HG03103 (cell line): ENCODE data around the gene NYNRIN.
"Not testable (repeated sequence)": the region's sequence is repeated elsewhere in the genome, so short reads cannot be mapped to it uniquely, and the experiment has no call there.

Experiments
- ATAC-seq: cut with Tn5 transposase; IDR thresholded peaks from one replicate; pipeline ENCODE4 v1.9.1; 2021; ENCODE audit warnings: low read depth; ENCODE audit not compliant: unreplicated experiment

NYNRIN gene

GRCh38 chr14:24398653-24399446 lies at the start of gene NYNRIN:
Gene NYNRIN, plus strand, starts transcription at chr14:24399003. Its CDS starts 244 bp downstream, at chr14:24399247.
- no peak for ATAC-seq

DNA sequence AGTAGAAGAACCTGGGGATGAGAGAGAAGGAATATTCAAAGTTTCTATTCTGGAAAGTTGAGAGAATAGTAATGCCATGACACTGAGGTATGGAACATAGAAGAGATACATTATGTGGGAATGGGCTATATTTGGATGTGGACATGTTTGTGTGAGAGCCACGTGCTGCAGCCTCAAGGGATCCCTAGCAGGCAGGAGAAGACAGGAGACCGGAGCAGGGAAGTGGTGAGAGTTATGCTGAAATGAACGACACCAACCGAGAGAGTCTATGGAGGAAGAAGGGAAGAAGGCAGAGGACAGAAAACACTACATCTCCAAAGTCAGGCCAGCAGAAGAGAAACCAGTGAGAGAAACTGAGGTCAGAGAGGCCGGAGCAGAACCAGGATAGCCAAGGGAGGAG lies 49.1 kb upstream of the NYNRIN start:
- ATAC-seq, result no peak

DNA sequence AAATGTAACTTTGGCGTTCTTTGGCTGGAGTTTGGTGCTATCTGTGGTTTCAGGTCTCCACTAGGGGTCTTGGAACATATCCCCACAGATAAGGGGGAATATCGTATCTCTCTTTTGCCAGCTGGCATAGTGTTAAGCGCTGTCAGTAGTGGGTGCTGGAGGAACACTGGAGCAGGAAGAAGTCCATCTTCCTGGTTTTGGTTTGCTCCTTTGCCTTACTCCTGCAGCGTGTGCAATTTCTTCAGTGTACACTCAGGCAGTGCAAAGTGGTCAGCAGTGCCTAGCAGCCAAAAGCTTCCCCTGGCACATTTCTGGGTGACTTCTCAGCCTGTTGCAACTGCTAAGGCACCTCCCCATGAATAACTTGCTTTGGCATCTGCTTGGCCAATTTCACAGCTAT lies 47.3 kb upstream of the NYNRIN start:
- ATAC-seq, result no peak

DNA sequence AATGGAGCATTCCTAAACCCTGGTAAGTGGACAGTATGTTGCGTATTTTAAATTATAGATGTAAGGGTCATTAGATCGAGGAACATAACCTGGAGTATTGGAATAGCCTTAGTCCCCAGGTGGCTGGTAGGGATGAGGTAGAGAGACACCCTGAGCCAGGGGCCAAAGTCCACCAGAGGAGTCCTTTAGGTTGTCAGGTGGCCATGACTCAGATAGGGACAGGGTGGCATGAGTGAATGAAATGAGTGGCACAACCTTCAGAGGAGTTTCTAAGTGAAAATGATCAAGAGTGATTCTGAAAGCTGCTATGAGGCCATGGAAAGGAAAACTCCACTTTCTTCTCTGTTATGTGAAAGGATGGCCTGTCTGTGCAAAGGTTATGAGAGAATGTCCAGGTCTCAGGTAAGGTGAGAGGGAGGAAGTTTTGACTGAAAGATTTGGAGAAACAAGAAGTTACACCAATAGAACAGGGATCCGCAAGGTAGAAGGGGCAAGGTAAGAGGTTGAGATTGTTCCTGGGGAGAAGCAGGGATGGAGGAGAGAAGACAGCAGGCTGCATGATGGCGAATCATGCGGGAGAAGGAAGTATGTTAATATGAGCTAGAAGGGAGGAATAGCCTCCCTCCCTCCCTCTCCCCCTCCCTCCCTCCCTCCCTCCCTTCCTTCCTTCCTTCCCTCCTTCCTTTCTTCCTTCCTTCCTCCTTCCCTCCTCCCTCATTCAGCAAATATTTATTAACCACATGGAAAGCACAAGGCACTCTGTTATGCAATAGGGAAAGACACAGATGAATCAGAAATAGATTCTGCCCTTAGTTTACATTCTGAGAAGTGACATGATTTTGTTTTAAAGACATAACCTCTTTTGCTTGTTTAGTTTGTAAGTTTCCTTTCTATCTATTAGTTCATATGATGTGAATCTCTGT lies 45.0 kb upstream of the NYNRIN start:
- ATAC-seq, result no peak

GRCh38 chr14:24354482-24354825 lies 44.3 kb upstream of the NYNRIN start:
- ATAC-seq, result not testable (repeated sequence)

DNA sequence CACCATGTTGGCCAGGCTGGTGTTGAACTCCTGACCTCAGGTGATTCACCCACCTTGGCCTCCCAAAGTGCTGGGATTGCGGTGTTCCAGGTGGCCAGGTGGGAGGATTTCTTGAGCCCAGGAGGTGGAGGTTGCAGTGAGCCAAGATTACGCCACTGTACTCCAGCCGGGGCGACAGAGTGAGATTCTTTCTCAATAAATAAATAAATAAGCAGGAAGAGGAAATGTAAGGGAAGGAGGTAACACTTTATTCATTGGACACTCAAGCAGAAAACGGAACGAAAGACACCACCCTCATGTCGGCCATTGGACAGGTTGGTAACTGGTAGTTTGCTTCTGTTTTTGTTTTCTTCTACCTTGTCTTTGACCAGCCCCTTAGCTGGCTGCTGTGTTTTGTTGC lies 43.8 kb upstream of the NYNRIN start:
- no peak for ATAC-seq

GRCh38 chr14:24356208-24356607 lies 42.6 kb upstream of the NYNRIN start:
- ATAC-seq, result no peak

GRCh38 chr14:24360281-24360680 lies 38.5 kb upstream of the NYNRIN start:
- ATAC-seq, result no peak

GRCh38 chr14:24361326-24361725 lies 37.5 kb upstream of the NYNRIN start:
- ATAC-seq, result no peak

DNA sequence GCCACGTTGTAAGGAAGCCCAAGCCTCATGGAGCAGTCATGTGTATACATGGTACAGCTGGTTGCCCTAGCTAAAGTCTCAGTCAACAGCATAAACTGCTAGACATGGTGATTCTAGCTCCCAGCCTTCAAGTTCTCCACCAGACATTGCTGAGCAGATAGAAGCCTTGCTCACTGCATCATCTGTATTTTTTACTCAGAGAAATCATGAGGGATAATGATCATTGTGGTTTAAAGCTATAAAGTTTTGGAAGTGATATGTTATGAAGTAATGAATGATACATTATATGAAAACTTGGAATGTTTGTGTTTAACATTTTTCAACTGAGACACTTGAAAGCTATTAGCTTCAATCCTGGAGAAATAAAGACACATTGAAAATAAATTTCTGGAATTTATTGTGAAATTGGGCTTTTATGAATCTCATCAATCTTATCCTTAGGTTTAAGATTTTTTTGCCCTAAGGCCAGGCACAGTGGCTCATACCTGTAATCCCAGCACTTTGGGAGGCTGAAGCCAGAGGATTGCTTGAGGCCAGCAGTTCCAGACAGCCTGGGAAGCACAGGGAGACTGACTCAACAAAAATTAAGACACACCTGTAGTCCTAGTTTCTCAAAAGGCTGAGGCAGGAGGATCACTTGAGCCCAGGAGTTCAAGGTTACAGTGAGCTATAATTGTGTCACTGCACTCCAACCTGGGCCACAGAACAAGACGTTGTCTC lies 36.4 kb upstream of the NYNRIN start:
- no peak for ATAC-seq

DNA sequence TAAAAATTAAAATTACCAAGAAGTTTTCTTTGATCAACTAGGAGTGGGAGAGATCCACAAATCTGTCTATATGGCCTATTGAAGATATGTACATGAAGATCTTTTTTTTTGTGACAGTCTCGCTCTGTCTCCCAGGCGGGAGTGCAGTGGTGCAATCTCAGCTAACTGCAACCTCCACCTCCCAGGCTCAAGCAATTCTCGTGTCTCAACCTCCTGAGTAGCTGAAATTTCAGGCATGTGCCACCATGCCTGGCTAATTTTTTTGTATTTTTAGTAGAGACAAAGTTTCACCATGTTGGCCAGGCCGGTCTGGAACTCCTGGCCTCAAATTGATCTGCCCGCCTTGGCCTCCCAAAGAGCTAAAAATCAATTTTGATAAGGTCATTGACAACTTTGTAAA lies 35.4 kb upstream of the NYNRIN start:
- no peak for ATAC-seq

- no peak for ATAC-seq
Observed at GRCh38 chr14:24364841-24365240, 34.0 kb upstream of the NYNRIN start.

DNA sequence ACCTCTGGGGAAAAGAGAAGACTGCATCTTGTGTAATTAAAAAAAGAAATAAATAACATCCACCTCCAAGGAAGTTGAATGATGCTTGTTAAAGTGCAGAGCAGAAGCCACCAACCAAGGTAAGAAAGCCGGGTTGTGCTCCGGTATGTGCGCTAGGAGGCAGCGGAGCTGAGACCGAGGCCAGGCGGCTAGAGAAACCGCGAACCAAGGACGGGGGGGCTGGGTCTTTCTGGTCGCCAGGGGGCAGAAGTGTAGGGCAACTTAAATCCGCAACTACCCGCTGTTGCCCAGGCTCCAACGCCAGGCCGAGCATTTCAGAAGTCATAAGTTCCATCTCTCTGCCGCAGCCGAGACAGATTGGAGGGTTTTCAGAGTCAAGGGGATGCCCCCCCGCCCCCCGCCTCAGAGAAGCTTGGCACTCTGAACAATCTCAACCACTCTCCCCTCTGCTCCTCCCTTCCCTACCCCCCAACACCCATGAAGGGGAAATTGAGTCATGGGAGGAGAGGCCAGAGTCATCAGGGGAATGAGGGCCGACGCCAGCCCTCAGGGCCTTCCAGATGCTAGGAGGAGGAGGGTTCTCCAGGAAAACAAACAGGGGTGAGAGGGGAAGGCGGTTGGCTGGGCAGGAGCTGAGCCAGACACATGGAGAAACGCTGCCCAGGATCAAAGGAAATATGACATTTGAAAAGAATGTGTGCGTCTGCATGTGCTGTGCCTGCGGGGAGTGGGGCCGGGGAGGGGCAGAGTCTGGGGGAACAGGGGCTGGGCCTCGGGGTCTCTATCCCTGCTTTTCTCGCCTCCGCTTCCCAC lies 33.0 kb upstream of the NYNRIN start:
- ATAC-seq, result no peak

DNA sequence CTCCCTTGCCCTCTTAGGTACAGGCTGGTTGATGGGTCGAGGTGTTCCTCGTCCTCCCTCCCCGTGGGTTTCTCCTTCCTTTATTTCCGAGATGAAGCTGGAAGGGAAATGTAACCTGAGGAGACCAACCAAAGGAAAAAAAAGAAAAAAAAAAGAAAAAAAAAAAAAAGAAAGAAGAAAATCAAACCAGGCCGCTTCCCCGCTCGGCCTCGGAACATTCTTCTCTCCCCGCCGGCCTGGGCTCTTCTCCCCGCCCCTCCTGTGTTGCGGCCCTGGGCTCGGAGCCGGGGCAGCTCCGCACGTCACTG lies 32.4 kb upstream of the NYNRIN start:
- no peak for ATAC-seq

DNA sequence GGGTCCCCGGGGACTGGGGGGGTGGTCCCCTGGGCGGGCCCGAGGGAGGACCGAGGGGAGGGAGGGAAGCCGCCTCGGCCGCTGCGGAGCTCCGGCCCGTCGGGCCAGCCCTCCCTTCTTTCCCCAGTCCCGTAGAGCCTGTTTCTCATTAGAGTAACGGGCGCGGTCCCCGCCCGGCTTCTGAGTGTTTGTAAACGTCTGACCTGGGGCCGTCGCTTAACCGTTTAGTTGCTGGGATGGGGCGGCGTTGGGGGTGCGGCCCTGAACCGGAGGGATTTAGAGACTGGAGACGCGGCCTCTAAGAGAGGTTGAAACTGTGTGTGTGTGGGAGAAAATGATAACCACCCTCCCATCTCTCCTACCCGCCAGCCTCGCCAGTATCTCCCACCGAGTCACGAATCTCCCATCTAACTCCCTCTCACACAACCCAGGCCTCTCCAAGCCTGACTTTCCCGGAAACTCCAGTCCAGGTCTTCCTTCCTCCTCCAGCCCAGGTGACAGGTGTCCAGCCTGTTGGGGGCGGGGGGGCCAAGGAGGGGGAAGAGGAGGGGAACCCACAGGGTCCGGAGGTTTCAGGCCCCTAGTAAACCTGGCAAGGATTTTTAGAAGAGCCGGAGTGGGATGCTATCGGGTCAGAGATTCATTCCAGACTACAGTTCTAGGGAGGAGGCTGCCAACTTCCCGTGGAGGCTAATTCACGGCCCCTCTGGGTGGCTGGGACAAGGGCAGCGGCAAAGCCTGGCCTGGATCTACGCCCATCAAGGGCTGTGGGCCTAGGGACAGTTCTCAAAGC lies 31.9 kb upstream of the NYNRIN start:
- peak; percentile 50 for ATAC-seq

DNA sequence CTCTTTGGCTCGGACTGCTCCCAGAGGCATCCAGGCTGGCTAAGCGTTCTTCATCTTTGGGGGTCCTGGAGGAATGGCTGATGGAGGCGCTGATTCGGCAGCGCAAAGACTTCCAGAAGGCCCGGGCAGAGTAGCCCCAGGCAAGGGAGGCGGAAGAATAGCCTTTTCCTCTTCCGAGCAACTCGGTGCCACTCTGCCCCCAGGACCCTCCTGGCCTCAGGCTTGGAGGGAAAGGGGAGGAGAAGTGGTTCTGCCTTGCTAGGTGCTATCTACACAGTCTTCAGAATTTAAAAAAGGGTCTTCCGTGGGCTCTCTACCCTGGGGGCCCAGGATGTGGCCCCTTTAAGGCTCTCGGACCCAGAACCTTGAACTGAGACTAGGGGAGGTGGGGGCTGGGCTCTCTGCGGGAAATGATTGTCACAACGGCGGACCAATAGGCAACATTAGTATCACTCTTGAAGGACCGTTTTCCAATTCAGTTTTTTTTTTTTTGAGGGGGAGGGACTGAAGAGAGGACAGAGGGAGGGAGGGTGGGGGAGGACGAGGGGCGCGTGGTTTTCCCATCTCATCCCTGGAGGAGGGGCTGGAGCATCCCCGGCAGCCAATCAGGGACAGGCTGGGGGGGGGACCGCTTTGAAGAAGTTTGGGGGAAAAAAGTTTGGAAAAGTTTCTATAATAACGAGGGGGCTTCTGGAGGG lies 31.1 kb upstream of the NYNRIN start, which contains the start of gene NFATC4:
NFATC4 (plus strand) TSS at position 671 of the 698 bp plus-strand sequence. CDS start 157 bp downstream, outside the sequence.
- no peak for ATAC-seq

GRCh38 chr14:24368212-24368561 lies 30.6 kb upstream of the NYNRIN start:
- ATAC-seq, result no peak

DNA sequence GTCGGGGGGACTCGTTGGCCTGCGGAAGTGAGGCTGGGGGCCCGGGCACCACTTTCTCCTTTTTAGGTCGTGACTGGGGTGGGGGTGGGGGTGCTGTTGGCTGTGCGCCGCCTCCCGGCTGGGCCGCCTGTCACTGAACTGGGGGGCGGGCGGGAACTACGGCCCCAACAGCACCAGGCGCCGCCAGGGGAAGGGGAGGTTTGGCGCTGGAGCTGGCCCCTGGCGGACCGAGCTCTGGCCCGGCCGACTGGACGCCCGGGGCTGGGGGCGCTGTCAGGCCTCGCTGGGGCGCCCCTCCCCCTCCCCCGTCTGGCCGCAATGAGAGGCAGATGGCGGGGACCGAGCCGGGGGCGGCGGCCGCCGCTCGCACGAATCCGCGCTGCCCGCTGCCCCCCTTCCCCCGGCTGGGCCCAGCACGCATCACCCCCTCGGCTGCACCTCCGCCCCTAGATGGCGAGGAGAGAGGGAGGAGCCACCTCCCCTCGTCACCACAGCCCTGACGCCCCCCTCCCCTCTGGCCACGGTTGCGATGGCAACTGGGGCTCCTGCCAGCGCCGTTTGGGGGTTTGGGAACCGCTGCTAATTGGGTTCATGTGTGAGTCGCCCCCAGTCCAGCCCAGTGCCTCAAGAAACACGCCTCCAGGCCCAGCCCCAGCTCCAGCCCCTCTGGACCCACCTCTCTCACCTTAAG lies 30.1 kb upstream of the NYNRIN start:
- no peak for ATAC-seq
